Renal pelvis (tissue), 4 donors: ENCODE data around the gene DTNB. TPM values are rescaled to one million over a fixed set of nuclear protein-coding genes. Genes with fewer than 3 reads are reported as not detected.
"Not testable (repeated sequence)": the region's sequence is repeated elsewhere in the genome, so short reads cannot be mapped to it uniquely, and the experiment has no call there.

Experiments
- DNase-seq: peaks from one replicate; pipeline ENCODE4 v3.0.0-alpha.2; 2013
- polyA plus RNA-seq, 3 donors: library from polyadenylated mRNA; unstranded; fragments of 120-200 nt; gene quantifications; one replicate each; pipeline ENCODE4 v1.2.1, GENCODE V29; 2013; ENCODE audit not compliant: insufficient read length in 3 of 3

DTNB gene
- polyA plus RNA-seq, 3 donors, result 18.6 to 23.6 (median 21.2) TPM

DNA sequence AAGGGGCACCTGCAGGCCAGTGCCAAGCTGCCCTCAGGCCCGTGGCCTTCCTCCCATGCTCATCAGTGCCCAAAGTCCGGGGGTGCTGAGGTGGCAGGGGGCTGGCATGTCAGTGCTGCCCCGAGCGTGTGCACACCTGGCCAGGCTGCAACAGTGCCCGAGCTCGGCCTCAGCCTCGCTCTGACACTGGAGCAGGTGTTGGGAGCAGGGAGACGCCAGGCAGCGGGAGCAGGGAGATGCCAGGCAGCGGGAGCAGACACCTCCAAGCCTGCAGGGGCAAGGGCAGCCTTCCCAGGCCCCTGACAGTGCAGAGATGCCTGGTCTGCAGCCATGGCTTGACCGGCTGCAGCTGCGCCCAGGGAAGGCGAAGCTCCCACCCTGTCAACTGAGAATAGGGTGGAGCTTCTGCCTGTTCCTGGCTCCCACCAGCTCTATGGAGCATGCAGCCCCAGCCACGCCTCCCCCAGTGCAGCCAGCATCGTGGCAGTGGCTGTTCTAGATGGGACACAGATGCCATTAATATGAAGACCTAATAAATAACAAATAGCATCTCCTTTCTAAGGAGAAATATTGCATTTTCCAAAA lies 82.4 kb downstream of the DTNB start:
- DNase-seq, result peak; percentile 14

- DNase-seq, result no peak
Observed at GRCh38 chr2:25589676-25590205, 83.6 kb downstream of the DTNB start.

GRCh38 chr2:25588576-25588975 lies 84.8 kb downstream of the DTNB start:
- no peak for DNase-seq

GRCh38 chr2:25587361-25587760 lies 86.0 kb downstream of the DTNB start:
- DNase-seq, result no peak

- no peak for DNase-seq
Observed at GRCh38 chr2:25586726-25587144, 86.6 kb downstream of the DTNB start.

- DNase-seq, result peak; percentile 7
Observed at GRCh38 chr2:25585189-25585588, 88.2 kb downstream of the DTNB start.

GRCh38 chr2:25582077-25582830 lies 91.1 kb downstream of the DTNB start:
- DNase-seq, result no peak

DNA sequence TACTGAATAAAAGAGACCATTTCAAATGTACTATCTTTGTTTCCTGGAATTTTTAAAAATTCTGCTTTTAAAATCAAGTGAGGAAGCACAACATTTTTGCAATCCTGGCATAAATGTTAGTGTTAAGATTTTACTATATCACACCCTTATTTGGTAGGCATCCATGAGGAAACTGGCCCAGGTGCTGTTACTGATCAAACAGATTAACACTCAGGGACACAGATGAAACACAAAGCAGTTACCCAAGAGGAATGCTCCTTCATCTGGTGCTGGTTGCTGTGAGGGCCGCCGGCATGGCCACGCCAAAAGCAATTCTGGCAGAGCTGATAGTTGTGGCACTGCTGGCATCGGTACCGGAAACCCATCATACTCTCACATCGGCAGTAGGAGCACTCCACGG lies 96.8 kb downstream of the DTNB start:
- DNase-seq, result no peak

GRCh38 chr2:25572638-25573037 lies 100.7 kb downstream of the DTNB start:
- no peak for DNase-seq

DNA sequence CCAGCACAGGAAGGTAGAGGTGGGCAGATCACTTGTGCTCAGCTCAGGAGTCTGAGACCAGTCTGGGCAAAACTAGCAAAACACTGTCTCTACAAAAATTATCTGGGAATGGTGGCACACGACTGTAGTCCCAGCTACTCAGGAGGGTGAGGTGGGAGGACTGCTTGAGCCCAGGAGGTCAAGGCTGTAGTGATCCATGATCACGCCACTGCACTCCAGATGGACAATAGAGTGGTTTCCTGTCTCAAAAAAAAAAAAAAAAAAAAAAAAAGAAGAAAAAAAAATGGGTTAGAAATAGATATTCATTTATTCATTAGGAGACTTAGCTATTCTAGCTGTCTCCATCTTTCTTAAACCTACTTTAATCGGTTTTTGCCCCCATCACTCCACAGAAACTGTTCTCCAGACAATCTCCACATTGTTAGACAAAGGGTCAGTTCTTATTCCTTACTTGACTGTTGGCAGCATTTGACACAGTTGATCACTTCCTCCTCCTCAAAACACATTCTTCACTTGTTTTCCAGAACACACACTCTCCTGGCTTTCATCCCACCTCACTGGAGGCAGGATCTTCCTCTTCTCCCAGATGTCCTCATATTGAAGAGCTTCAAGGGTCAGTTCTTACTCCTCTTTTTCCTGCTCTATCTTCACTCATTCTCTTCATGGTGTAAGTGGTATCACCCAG lies 103.1 kb downstream of the DTNB start:
- no peak for DNase-seq

- peak; percentile 21 for DNase-seq
Observed at GRCh38 chr2:25567406-25567805, 106.0 kb downstream of the DTNB start.

DNA sequence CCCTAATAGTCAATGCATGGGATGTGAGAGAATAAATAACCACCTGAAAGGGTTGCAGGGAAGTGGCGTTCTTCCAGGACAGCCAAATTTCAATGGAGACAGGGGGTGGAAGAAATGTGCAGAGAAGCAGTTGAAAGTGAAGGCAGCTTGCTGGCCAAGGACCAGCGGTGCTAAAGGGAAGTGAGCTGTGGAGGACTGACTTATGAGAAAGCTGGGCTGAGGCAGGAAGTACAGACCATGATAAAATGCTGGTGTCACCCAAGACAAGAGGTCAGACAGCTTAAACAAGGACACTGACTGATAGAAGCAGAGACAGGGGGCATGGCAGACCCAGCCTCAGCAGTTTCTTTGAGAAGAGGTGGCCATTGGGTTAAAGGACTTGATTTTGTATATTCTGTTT lies 106.7 kb downstream of the DTNB start:
- peak; percentile 31 for DNase-seq

GRCh38 chr2:25566094-25566493 lies 107.3 kb downstream of the DTNB start:
- no peak for DNase-seq

GRCh38 chr2:25561136-25561850 lies 112.1 kb downstream of the DTNB start:
- no peak for DNase-seq

- no peak for DNase-seq
Observed at GRCh38 chr2:25559148-25559547, 114.2 kb downstream of the DTNB start.

DNA sequence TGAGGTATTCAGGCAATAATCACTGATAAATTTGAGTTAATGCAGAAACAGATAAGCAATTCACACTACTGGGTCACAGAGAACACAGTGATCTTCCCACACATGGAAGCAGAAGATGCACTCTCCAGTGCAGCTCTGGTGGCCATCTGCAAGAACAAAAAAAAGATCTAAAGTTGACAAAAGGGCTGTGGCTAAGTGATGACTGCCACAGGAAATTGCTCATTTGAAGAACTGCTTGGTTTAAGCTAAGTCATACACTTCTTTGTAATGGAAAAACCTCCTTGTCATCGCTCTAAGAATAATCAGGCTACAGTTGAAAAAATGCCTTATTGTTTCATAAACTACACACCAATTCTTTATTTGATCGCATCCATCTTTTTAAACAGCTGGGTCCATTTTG lies 115.1 kb downstream of the DTNB start:
- DNase-seq, result no peak

GRCh38 chr2:25557179-25558036 lies 116.0 kb downstream of the DTNB start:
- no peak for DNase-seq

DNA sequence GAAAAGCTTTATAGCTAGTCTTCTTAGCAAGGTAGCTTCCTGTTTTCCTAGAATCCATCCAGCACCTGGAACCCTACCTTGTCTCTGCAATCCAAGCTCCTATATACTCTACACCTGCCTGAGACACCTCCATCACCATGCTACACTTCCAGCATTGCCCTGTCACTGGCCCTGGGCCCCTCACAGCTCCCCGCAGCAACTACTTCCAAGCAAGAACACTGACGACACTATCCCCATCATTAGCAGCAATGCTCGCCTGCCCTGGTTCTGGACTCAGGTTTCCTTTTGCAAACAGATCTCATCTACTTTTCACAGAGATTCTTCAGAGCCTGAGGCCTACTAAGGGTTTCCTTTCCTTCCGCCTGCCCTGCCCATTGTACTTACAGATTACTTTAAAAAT lies 121.1 kb downstream of the DTNB start:
- no peak for DNase-seq

- no peak for DNase-seq
Observed at GRCh38 chr2:25551316-25551715, 122.1 kb downstream of the DTNB start.

GRCh38 chr2:25549571-25549970 lies 123.8 kb downstream of the DTNB start:
- not testable (repeated sequence) for DNase-seq

DNA sequence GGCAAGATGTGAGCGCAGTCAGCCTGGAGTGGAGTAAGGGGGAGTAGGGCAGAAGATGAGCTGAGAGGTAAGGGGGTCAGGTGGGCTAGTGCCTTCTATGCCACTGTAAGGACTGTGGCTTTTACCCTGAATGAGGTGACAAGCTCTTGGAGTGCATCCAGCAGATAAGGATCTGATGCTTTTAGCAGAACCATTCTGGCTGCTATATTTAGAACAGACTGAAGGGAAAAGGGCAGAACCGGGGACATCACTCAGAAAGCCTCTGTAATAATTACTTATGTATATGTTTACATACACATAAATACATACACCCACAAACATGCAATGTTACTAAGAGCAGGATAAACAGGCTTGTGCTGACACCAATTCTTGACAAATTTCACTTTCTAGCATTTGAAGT lies 124.8 kb downstream of the DTNB start:
- DNase-seq, result no peak
